ENCODE data around the gene CAPZB. TPM values are rescaled to one million over a fixed set of nuclear protein-coding genes. Genes with fewer than 3 reads are reported as not detected.
A peak's percentile ranks its signal among the peaks of the same experiment; 100 is the strongest.

CAPZB gene
- total RNA-seq, 3 donors from 2014 or later (not counting 1 experiment from before 2014, with no cell fraction given) = 369 to 393 (median 375) TPM

GRCh38 chr1:19443326-19443725 is 42.0 kb downstream of the CAPZB start:
- DNase-seq (no peak), ATAC-seq (no peak)
- WGBS (ENCODE audit: insufficient coverage) = 87% methylated on average over 4 of the region's 4 CpGs
- intact Hi-C loops (cut with micrococcal nuclease) = no loop called here
- H3K9me3 ChIP-seq (ENCODE audit: control insufficient read depth, insufficient read depth, low read length) = no peaks in the 10 kb centered on the region
- Mint-ChIP-seq H3K27ac (peak overlapping the region; percentile 77 to 87), H3K36me3 (no peaks in the 10 kb centered on the region), H3K4me3 (no peak overlapping the region), H3K4me1 (peaks cover 77 to 88% of the 10 kb centered on the region in 2 donors), H3K9me3 (no peaks in the 10 kb centered on the region), H3K27me3 (ENCODE audit: low read depth in 2 of 2) (no peaks in the 10 kb centered on the region)
- H3K36me3 ChIP-seq (ENCODE audit: control insufficient read depth, insufficient read depth, low read length) = peaks cover 3% of the 10 kb centered on the region
- H3K4me3 ChIP-seq (ENCODE audit: low read length) = no peak overlapping the region
- H3K27ac ChIP-seq (ENCODE audit: low read length) = no peak overlapping the region
- peaks cover 33% of the 10 kb centered on the region for H3K4me1 ChIP-seq (ENCODE audit: control insufficient read depth, insufficient read depth, low read length)
- TF ChIP-seq, protein P1, sequence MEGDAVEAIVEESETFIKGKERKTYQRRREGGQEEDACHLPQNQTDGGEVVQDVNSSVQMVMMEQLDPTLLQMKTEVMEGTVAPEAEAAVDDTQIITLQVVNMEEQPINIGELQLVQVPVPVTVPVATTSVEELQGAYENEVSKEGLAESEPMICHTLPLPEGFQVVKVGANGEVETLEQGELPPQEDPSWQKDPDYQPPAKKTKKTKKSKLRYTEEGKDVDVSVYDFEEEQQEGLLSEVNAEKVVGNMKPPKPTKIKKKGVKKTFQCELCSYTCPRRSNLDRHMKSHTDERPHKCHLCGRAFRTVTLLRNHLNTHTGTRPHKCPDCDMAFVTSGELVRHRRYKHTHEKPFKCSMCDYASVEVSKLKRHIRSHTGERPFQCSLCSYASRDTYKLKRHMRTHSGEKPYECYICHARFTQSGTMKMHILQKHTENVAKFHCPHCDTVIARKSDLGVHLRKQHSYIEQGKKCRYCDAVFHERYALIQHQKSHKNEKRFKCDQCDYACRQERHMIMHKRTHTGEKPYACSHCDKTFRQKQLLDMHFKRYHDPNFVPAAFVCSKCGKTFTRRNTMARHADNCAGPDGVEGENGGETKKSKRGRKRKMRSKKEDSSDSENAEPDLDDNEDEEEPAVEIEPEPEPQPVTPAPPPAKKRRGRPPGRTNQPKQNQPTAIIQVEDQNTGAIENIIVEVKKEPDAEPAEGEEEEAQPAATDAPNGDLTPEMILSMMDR (IDR thresholded peaks at IDR 0.05) = no peak
- no peaks in the 10 kb centered on the region for H3K27me3 ChIP-seq (ENCODE audit: control insufficient read depth, insufficient read depth, low read length)

- no peaks in the 10 kb centered on the region for H3K36me3 Mint-ChIP-seq
- no peaks in the 10 kb centered on the region for H3K9me3 ChIP-seq (ENCODE audit: control insufficient read depth, insufficient read depth, low read length)
- 88% methylated on average over 22 of the region's 22 CpGs for WGBS (ENCODE audit: insufficient coverage)
- H3K4me1 Mint-ChIP-seq = peaks cover 77 to 88% of the 10 kb centered on the region in 2 donors
- peak overlapping the region; percentile 77 to 87 for H3K27ac Mint-ChIP-seq
- ATAC-seq = no peak
- peaks cover 8% of the 10 kb centered on the region for H3K36me3 ChIP-seq (ENCODE audit: control insufficient read depth, insufficient read depth, low read length)
- H3K4me3 Mint-ChIP-seq = no peak overlapping the region
- no peaks in the 10 kb centered on the region for H3K9me3 Mint-ChIP-seq
- no peaks in the 10 kb centered on the region for H3K27me3 ChIP-seq (ENCODE audit: control insufficient read depth, insufficient read depth, low read length)
- no peak overlapping the region for H3K27ac ChIP-seq (ENCODE audit: low read length)
- H3K4me3 ChIP-seq (ENCODE audit: low read length) = no peak overlapping the region
- intact Hi-C loops (cut with micrococcal nuclease) = no loop called here
- TF ChIP-seq, protein P1 (IDR thresholded peaks at IDR 0.05) = no peak
- no peak for DNase-seq
- peaks cover 31% of the 10 kb centered on the region for H3K4me1 ChIP-seq (ENCODE audit: control insufficient read depth, insufficient read depth, low read length)
- H3K27me3 Mint-ChIP-seq (ENCODE audit: low read depth in 2 of 2) = no peaks in the 10 kb centered on the region
These were observed 42.9 kb downstream of the CAPZB start for GRCh38 chr1:19442154-19443096.

- TF ChIP-seq, protein P1 (IDR thresholded peaks at IDR 0.05) = no peak
- Mint-ChIP-seq H3K27ac (peak overlapping the region; percentile 77 to 87), H3K36me3 (no peaks in the 10 kb centered on the region)
These were observed 44.1 kb downstream of the CAPZB start for GRCh38 chr1:19441048-19441780.

More at GRCh38 chr1:19441048-19441780, 44.1 kb downstream of the CAPZB start:
- Histone ChIP-seq H3K9me3 (ENCODE audit: control insufficient read depth, insufficient read depth, low read length) (no peaks in the 10 kb centered on the region), H3K27me3 (ENCODE audit: control insufficient read depth, insufficient read depth, low read length) (no peaks in the 10 kb centered on the region), H3K36me3 (ENCODE audit: control insufficient read depth, insufficient read depth, low read length) (peaks cover 15% of the 10 kb centered on the region), H3K27ac (ENCODE audit: low read length) (no peak overlapping the region), H3K4me3 (ENCODE audit: low read length) (no peak overlapping the region), H3K4me1 (ENCODE audit: control insufficient read depth, insufficient read depth, low read length) (peaks cover 37% of the 10 kb centered on the region)
- WGBS (ENCODE audit: insufficient coverage) = 93% methylated on average over 11 of the region's 11 CpGs
- ATAC-seq (no peak), DNase-seq (no peak)
- no peaks in the 10 kb centered on the region for H3K9me3 Mint-ChIP-seq
- intact Hi-C loops (cut with micrococcal nuclease) = no loop called here
- H3K4me3 Mint-ChIP-seq = no peak overlapping the region
- peaks cover 88 to 91% of the 10 kb centered on the region in 2 donors for H3K4me1 Mint-ChIP-seq
- H3K27me3 Mint-ChIP-seq (ENCODE audit: low read depth in 2 of 2) = no peaks in the 10 kb centered on the region
